ENCODE results near the gene NPTX1.

Gene NPTX1

DNA sequence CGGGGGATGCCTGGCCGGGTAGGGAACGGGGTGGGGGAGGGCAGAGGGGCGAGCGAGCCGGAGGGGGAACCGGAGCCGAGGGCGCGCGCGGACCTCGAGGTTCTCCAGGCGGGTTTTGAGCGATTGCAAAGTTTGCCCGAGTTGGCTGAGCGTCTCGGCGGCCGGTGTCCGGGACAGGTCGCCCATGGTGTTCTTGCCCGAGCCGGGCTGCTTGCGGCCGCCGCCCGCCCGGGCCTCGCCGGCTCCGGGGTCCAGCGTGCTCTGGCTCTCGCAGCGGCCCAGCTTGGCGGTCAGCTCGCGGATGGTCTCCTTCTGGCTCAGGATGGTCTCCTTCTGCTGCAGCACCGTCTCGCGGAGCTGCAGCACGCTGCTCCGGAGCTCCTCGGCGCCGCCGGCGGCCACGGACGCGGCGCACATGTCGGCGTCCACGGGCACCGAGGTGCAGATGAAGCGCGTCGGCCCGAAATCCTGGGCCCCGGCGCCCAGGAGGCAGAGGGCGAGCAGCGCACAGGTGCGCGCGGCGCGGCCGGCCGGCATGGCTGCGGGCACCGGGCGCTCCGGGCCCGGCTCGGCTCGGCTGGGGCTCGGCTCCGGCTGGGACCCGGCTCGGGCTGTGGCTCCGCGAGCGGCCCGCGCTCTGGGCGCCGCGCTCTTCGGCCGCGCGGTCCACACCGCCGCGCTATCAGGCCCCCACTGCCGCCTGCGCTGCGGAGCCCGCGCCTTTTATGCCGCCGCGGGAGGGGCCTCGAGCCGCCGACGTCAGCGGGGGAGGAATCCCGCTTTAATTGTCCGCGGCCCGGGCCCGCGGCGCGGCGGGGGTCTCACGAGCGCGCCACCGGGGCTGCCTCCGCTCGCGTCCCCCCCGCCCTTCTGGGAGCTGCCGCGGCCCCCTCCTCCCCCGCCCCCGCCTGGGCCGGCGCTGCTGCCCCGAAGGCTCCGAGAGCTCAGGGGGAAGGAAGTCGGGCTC, at the start of gene NPTX1:
TSS of gene NPTX1 (minus strand) at position 698 of the 967 bp plus-strand sequence. CDS start at position 537, 161 bp downstream.
- 0 out of 2 replicates have a peak within 1 kb of the TSS, but pooled peaks have one; percentile 12 for H3K4me3 ChIP-seq (replicated peaks; ENCODE audit: low read depth, low read length)
- TF ChIP-seq CTCF (IDR thresholded peaks at IDR 0.05; ENCODE audit: low read depth, low read length, missing control alignments): no peak
- DNase-seq (ENCODE audit: extremely low read depth, low read depth): no peak

- no peak for TF ChIP-seq CTCF (IDR thresholded peaks at IDR 0.05; ENCODE audit: low read depth, low read length, missing control alignments)
- H3K4me3 ChIP-seq (replicated peaks; ENCODE audit: low read depth, low read length): no peak overlapping the region
- DNase-seq (ENCODE audit: extremely low read depth, low read depth): no peak
These were observed 47.7 kb upstream of the NPTX1 start for GRCh38 chr17:80523956-80524712.

- no peak for DNase-seq (ENCODE audit: extremely low read depth, low read depth)
- H3K4me3 ChIP-seq (replicated peaks; ENCODE audit: low read depth, low read length): no peak overlapping the region
- TF ChIP-seq CTCF (IDR thresholded peaks at IDR 0.05; ENCODE audit: low read depth, low read length, missing control alignments): no peak
These were observed 46.8 kb upstream of the NPTX1 start for GRCh38 chr17:80523054-80523744.

GRCh38 chr17:80520810-80521455, 44.5 kb upstream of the NPTX1 start:
- no peak overlapping the region for H3K4me3 ChIP-seq (replicated peaks; ENCODE audit: low read depth, low read length)
- TF ChIP-seq CTCF (IDR thresholded peaks at IDR 0.05; ENCODE audit: low read depth, low read length, missing control alignments): no peak
- DNase-seq (ENCODE audit: extremely low read depth, low read depth): no peak

- DNase-seq (ENCODE audit: extremely low read depth, low read depth): no peak
- no peak for TF ChIP-seq CTCF (IDR thresholded peaks at IDR 0.05; ENCODE audit: low read depth, low read length, missing control alignments)
- H3K4me3 ChIP-seq (replicated peaks; ENCODE audit: low read depth, low read length): no peak overlapping the region
These were observed 42.8 kb upstream of the NPTX1 start for GRCh38 chr17:80519091-80519781.
